Large intestine (tissue), 3 donors: Measurements from ENCODE around the gene OR10A5. TPM values are rescaled to one million over a fixed set of nuclear protein-coding genes. Genes with fewer than 3 reads are reported as not detected.
"Not testable (repeated sequence)": the region's sequence is repeated elsewhere in the genome, so short reads cannot be mapped to it uniquely, and the experiment has no call there.

Experiments
- DNase-seq, 2 donors: peaks; one replicate each; pipeline versions ENCODE4 v3.0.0 to v3.0.0-alpha.2; 2013
- H3K27ac ChIP-seq: one replicate; pipeline ENCODE4 v1.5.1; 2013; ENCODE audit warnings: low read length
- H3K27me3 ChIP-seq: 2 replicates; pipeline ENCODE4 v1.6.1; 2013; ENCODE audit warnings: low read length; ENCODE audit not compliant: control insufficient read depth, insufficient read depth
- H3K36me3 ChIP-seq: 2 replicates; pipeline ENCODE4 v1.6.1; 2013; ENCODE audit warnings: low read length; ENCODE audit not compliant: control insufficient read depth, insufficient read depth
- H3K4me1 ChIP-seq: one replicate; pipeline ENCODE4 v1.6.1; 2013; ENCODE audit warnings: low read length; ENCODE audit not compliant: control insufficient read depth, insufficient read depth
- H3K4me3 ChIP-seq: one replicate; pipeline ENCODE4 v1.5.1; 2013; ENCODE audit warnings: low read length
- H3K9me3 ChIP-seq: one replicate; pipeline ENCODE4 v1.6.1; 2013; ENCODE audit warnings: mild to moderate bottlenecking, low read depth, low read length, moderate library complexity; ENCODE audit not compliant: control insufficient read depth
- WGBS: methylation state at CpG from one replicate; pipeline ENCODE4 v1.1.5; 2013; ENCODE audit warnings: low lambda C conversion rate; ENCODE audit not compliant: insufficient coverage; 5-methylcytosine and 5-hydroxymethylcytosine counted together
- polyA plus RNA-seq: library from polyadenylated mRNA; unstranded; fragments of 120-200 nt; gene quantifications from one replicate; pipeline ENCODE4 v1.2.1, GENCODE V29; 2013

Gene OR10A5
- polyA plus RNA-seq, 1 donor = not detected

- Histone ChIP-seq H3K9me3 (no peaks in the 10 kb centered on the region), H3K36me3 (no peaks in the 10 kb centered on the region), H3K4me3 (no peak overlapping the region), H3K27ac (no peak overlapping the region), H3K27me3 (no peaks in the 10 kb centered on the region), H3K4me1 (no peaks in the 10 kb centered on the region)
- no peak for DNase-seq
- WGBS = no CpG with 5 or more reads among the region's 6 CpGs
Measured at GRCh38 chr11:6833356-6833755, 12.1 kb upstream of the OR10A5 start.

GRCh38 chr11:6834021-6834420 lies 11.5 kb upstream of the OR10A5 start:
- Histone ChIP-seq H3K4me1 (no peaks in the 10 kb centered on the region), H3K27ac (no peak overlapping the region), H3K4me3 (no peak overlapping the region), H3K9me3 (no peaks in the 10 kb centered on the region), H3K27me3 (no peaks in the 10 kb centered on the region), H3K36me3 (no peaks in the 10 kb centered on the region)
- DNase-seq = no peak
- no CpG with 5 or more reads among the region's 1 CpG for WGBS

GRCh38 chr11:6841694-6842093 lies 3.8 kb upstream of the OR10A5 start:
- Histone ChIP-seq H3K4me3 (no peak overlapping the region), H3K9me3 (peaks cover 4% of the 10 kb centered on the region), H3K27me3 (no peaks in the 10 kb centered on the region), H3K4me1 (no peaks in the 10 kb centered on the region), H3K36me3 (no peaks in the 10 kb centered on the region), H3K27ac (no peak overlapping the region)
- no peak for DNase-seq

GRCh38 chr11:6843670-6844069 lies 1.8 kb upstream of the OR10A5 start:
- no peak for DNase-seq
- Histone ChIP-seq H3K9me3 (peaks cover 4% of the 10 kb centered on the region), H3K4me3 (no peak overlapping the region), H3K36me3 (no peaks in the 10 kb centered on the region), H3K27me3 (no peaks in the 10 kb centered on the region), H3K27ac (no peak overlapping the region), H3K4me1 (no peaks in the 10 kb centered on the region)
- 60% methylated on average over 2 of the region's 2 CpGs for WGBS

- no peaks in the 10 kb centered on the region for H3K36me3 ChIP-seq
Measured at GRCh38 chr11:6844356-6844755, 1.1 kb upstream of the OR10A5 start.

GRCh38 chr11:6850526-6850925 lies 5.0 kb downstream of the OR10A5 start:
- Histone ChIP-seq H3K27ac (no peak overlapping the region), H3K4me3 (no peak overlapping the region), H3K27me3 (no peaks in the 10 kb centered on the region), H3K36me3 (no peaks in the 10 kb centered on the region), H3K9me3 (no peaks in the 10 kb centered on the region), H3K4me1 (no peaks in the 10 kb centered on the region)
- WGBS = 100% methylated on average over 1 of the region's 2 CpGs
- DNase-seq = no peak

More at GRCh38 chr11:6844356-6844755, 1.1 kb upstream of the OR10A5 start:
- Histone ChIP-seq H3K9me3 (peaks cover 4% of the 10 kb centered on the region), H3K27me3 (no peaks in the 10 kb centered on the region), H3K27ac (no peak overlapping the region), H3K4me1 (no peaks in the 10 kb centered on the region), H3K4me3 (no peak overlapping the region)
- no peak for DNase-seq
- no CpG with 5 or more reads among the region's 5 CpGs for WGBS

- not testable (repeated sequence) for H3K4me3 ChIP-seq, H3K9me3 ChIP-seq, DNase-seq, H3K36me3 ChIP-seq, H3K27ac ChIP-seq, H3K27me3 ChIP-seq, H3K4me1 ChIP-seq
- 97% methylated on average over 4 of the region's 6 CpGs for WGBS
Measured at GRCh38 chr11:6854801-6855200, 9.3 kb downstream of the OR10A5 start.

GRCh38 chr11:6855971-6856541 lies 10.6 kb downstream of the OR10A5 start:
- Histone ChIP-seq H3K4me3 (no peak overlapping the region), H3K27ac (no peak overlapping the region), H3K9me3 (no peaks in the 10 kb centered on the region), H3K27me3 (no peaks in the 10 kb centered on the region), H3K4me1 (no peaks in the 10 kb centered on the region), H3K36me3 (no peaks in the 10 kb centered on the region)
- DNase-seq = no peak
- no CpG with 5 or more reads among the region's 1 CpG for WGBS

- Histone ChIP-seq H3K9me3 (no peaks in the 10 kb centered on the region), H3K27me3 (no peaks in the 10 kb centered on the region), H3K36me3 (no peaks in the 10 kb centered on the region), H3K4me1 (no peaks in the 10 kb centered on the region), H3K27ac (no peak overlapping the region), H3K4me3 (no peak overlapping the region)
- DNase-seq = no peak
- WGBS = 60% methylated on average over 1 of the region's 3 CpGs
Measured at GRCh38 chr11:6856871-6857270, 11.4 kb downstream of the OR10A5 start.

GRCh38 chr11:6862961-6863360 lies 17.5 kb downstream of the OR10A5 start, which contains the start of gene OR10A2:
TSS of gene OR10A2 (plus strand) at chr11:6863057. CDS start at chr11:6869755, 6,698 bp downstream.
- Histone ChIP-seq H3K27ac (no peak within 1 kb of the TSS), H3K36me3 (no peaks in the 10 kb centered on the region), H3K27me3 (no peaks in the 10 kb centered on the region), H3K4me3 (no peak within 1 kb of the TSS), H3K9me3 (no peaks in the 10 kb centered on the region), H3K4me1 (no peaks in the 10 kb centered on the region)
- no peak for DNase-seq
- no CpG with 5 or more reads among the region's 1 CpG for WGBS

- no peak overlapping the region for H3K4me3 ChIP-seq
- 100% methylated on average over 1 of the region's 1 CpG for WGBS
- no peaks in the 10 kb centered on the region for H3K27me3 ChIP-seq
- no peaks in the 10 kb centered on the region for H3K36me3 ChIP-seq
- no peaks in the 10 kb centered on the region for H3K9me3 ChIP-seq
- H3K27ac ChIP-seq = no peak overlapping the region
- H3K4me1 ChIP-seq = no peaks in the 10 kb centered on the region
- DNase-seq = no peak
Measured at GRCh38 chr11:6864438-6864837, 19.0 kb downstream of the OR10A5 start.
